HepG2 (cell line): ENCODE data around the gene NPB. TPM values are rescaled to one million over a fixed set of nuclear protein-coding genes. Genes with fewer than 3 reads are reported as not detected.

Experiments used
- CBX1 ChIP-seq: IDR thresholded peaks from one replicate; pipeline ENCODE4 v1.6.1; 2016; ENCODE audit warnings: antibody characterized with exemption, low read depth
- HHEX ChIP-seq: IDR thresholded peaks from 2 replicates; pipeline ENCODE4 v1.6.1; 2016; ENCODE audit warnings: control low read depth
- HNRNPUL1 ChIP-seq: fragments of 200-400 bp; formaldehyde crosslinking; IDR thresholded peaks from 2 replicates; pipeline ENCODE4 v1.6.1; 2017; ENCODE audit warnings: low read depth, mild to moderate bottlenecking, low read length, moderate library complexity
- MIER2 ChIP-seq: IDR thresholded peaks from 2 replicates; pipeline ENCODE4 v1.6.1; 2016; ENCODE audit warnings: missing biosample characterization, missing genetic modification reagents
- MLXIP ChIP-seq: sonication (generic); formaldehyde crosslinking; IDR thresholded peaks from 2 replicates; pipeline ENCODE4 v1.9.0; 2021; ENCODE audit warnings: missing genetic modification reagents, borderline replicate concordance
- NFIC ChIP-seq: IDR thresholded peaks from 2 replicates; pipeline ENCODE4 v1.6.1; 2012; ENCODE audit warnings: mild to moderate bottlenecking, low read length, inconsistent platforms
- SKI ChIP-seq: fragments of 450-650 bp; IDR thresholded peaks from one replicate; pipeline ENCODE4 v1.6.1; 2018; ENCODE audit warnings: mild to moderate bottlenecking; ENCODE audit not compliant: partially characterized antibody
- TFDP1 ChIP-seq: IDR thresholded peaks from 2 replicates; pipeline ENCODE4 v1.6.1; 2016; ENCODE audit warnings: missing compliant biosample characterization, missing genetic modification reagents, borderline replicate concordance
- ZMYM4 ChIP-seq: sonication (generic); formaldehyde crosslinking; IDR thresholded peaks from 2 replicates; pipeline ENCODE4 v1.8.1; 2023; ENCODE audit warnings: mild to moderate bottlenecking, missing genetic modification reagents
- ZNF160 ChIP-seq: sonication (generic); formaldehyde crosslinking; IDR thresholded peaks from 2 replicates; pipeline ENCODE4 v1.8.0; 2022; ENCODE audit warnings: mild to moderate bottlenecking, inconsistent platforms, missing genetic modification reagents
- ZNF274 ChIP-seq: sonication (generic); formaldehyde crosslinking; IDR thresholded peaks from 2 replicates; pipeline ENCODE4 v1.5.1; 2020; ENCODE audit warnings: mild to moderate bottlenecking, missing genetic modification reagents
- ZNF430 ChIP-seq: sonication (generic); formaldehyde crosslinking; IDR thresholded peaks from 2 replicates; pipeline ENCODE4 v1.9.0; 2021; ENCODE audit warnings: mild to moderate bottlenecking, missing genetic modification reagents
- ZNF562 ChIP-seq: sonication (generic); formaldehyde crosslinking; IDR thresholded peaks from 2 replicates; pipeline ENCODE4 v1.8.0; 2022; ENCODE audit warnings: missing genetic modification reagents, borderline replicate concordance
- ZNF687 ChIP-seq: sonication (generic); formaldehyde crosslinking; IDR thresholded peaks from 2 replicates; pipeline ENCODE4 v1.5.1; 2020; ENCODE audit warnings: mild to moderate bottlenecking, missing genetic modification reagents, moderate library complexity
- ZNF724P ChIP-seq: sonication (generic); formaldehyde crosslinking; IDR thresholded peaks from 2 replicates; pipeline ENCODE4 v1.8.0; 2022; ENCODE audit warnings: missing genetic modification reagents, borderline replicate concordance
- ZNF776 ChIP-seq: sonication (generic); formaldehyde crosslinking; IDR thresholded peaks from 2 replicates; pipeline ENCODE4 v1.4.0; 2020; ENCODE audit warnings: mild to moderate bottlenecking, missing genetic modification reagents
- polyA plus RNA-seq, 8 experiments: library from polyadenylated mRNA; depleted of rRNA in 3 of 8; stranded (reverse) in 7 of 8; unstranded in 1 of 8; fragments of >200 nt; fragmentation: Illumina TruSeq in 4 of 8; extraction: Trizol in 4 of 8; gene quantifications; 2 replicates each; pipeline versions ENCODE4 v1.2.1 to v1.2.3, GENCODE V29; 2011 to 2016; ENCODE audit warnings: low read depth in 4 of 8, missing spikeins in 1 of 8, mixed read lengths in 1 of 8; ENCODE audit not compliant: insufficient read depth in 1 of 8
- total RNA-seq, 5 experiments: library from RNA; depleted of rRNA; stranded (reverse); fragments of >200 nt; fragmentation: Illumina TruSeq; extraction: Trizol; gene quantifications; 2 replicates each; pipeline ENCODE4 v1.2.3, GENCODE V29; 2016; ENCODE audit warnings: low read depth in 1 of 5

Gene NPB
- total and polyA plus RNA-seq, 2 of the 13 experiments (the other 11 are each of a cell fraction or from before 2014, with no cell fraction given) = 0.11 to 0.93 TPM

- TF ChIP-seq ZMYM4 (CRISPR knock-in tag) (no peak), ZNF687 (CRISPR knock-in tag) (peak; percentile 25; the same call in 1 of the 2 replicates), ZNF776 (CRISPR knock-in tag) (peak; percentile 65; the same call in 1 of the 2 replicates), SKI (no peak), ZNF724P (no peak), ZNF562 (CRISPR knock-in tag) (no peak), HNRNPUL1 (no peak), MLXIP (no peak), ZNF160 (CRISPR knock-in tag) (peak; percentile 25; the same call in 1 of the 2 replicates), TFDP1 (CRISPR knock-in tag) (0 out of 2 replicates have a peak, but pooled peaks have one; percentile 5), CBX1 (no peak), NFIC (no peak), ZNF274 (CRISPR knock-in tag) (no peak), MIER2 (CRISPR knock-in tag) (no peak), ZNF430 (CRISPR knock-in tag) (0 out of 2 replicates have a peak, but pooled peaks have one; percentile 15), HHEX (CRISPR knock-in tag) (no peak)
These were observed 42.8 kb upstream of the NPB start (continued) for GRCh38 chr17:81858967-81859905.
